Right cardiac atrium (tissue), 5 donors: ENCODE data around the gene MVB12B. TPM values are rescaled to one million over a fixed set of nuclear protein-coding genes. Genes with fewer than 3 reads are reported as not detected.
A peak's percentile ranks its signal among the peaks of the same experiment; 100 is the strongest.

Experiments used
- ATAC-seq, 2 donors: fragments of 200-7000 bp; cut with Tn5 transposase; one replicate each; pipeline versions ENCODE4 v1.8.0 to v1.9.1; 2020; ENCODE audit warnings: moderate library complexity in 2 of 2, mild to moderate bottlenecking in 1 of 2
- DNase-seq, 3 donors: peaks; one replicate each; pipeline ENCODE4 v3.0.0-alpha.2; 2020
- H3K27ac ChIP-seq: one replicate; pipeline ENCODE4 v1.5.1; 2013; ENCODE audit warnings: mild to moderate bottlenecking, low read length, control low read depth, moderate library complexity
- H3K27me3 ChIP-seq: one replicate; pipeline ENCODE4 v1.6.1; 2013; ENCODE audit not compliant: control insufficient read depth, insufficient read depth
- H3K4me1 ChIP-seq: one replicate; pipeline ENCODE4 v1.6.1; 2013; ENCODE audit warnings: low read length; ENCODE audit not compliant: control insufficient read depth, insufficient read depth
- H3K4me3 ChIP-seq: one replicate; pipeline ENCODE4 v1.5.1; 2013; ENCODE audit warnings: low read length, control low read depth
- H3K9me3 ChIP-seq: one replicate; pipeline ENCODE4 v1.6.1; 2013; ENCODE audit warnings: low read length; ENCODE audit not compliant: control insufficient read depth
- WGBS: extraction: QIAGEN DNeasy Blood & Tissue Kit; methylation state at CpG from one replicate; pipeline ENCODE4 v1.1.7; 2013; 5-methylcytosine and 5-hydroxymethylcytosine counted together
- intact Hi-C, 4 donors: fragments of 100-400 bp; cut with DNase I; formaldehyde crosslinking; loops; one replicate each; pipeline versions ENCODE4 v1.11.0 to v1.14.0; 2022 to 2023
- polyA plus RNA-seq: library from polyadenylated mRNA; stranded (reverse); fragments of 200-250 nt; gene quantifications from one replicate; pipeline ENCODE4 v1.2.3, GENCODE V29; 2013
- total RNA-seq, 4 donors: library from RNA; stranded (reverse); fragmentation: NEBNext Ultra II Directional; extraction: Animal tissue kit (Norgen Biotek cat#: 25700); gene quantifications; one replicate each; pipeline ENCODE4 v1.2.1, GENCODE V29; 2021
- donor health status: healthy with polysubstance abuse.
- donor health status: DM: no; HTN: yes; CAD: no.
- donor health status: DM: no; HTN: no; CAD: no.
- donor health status: DM: no; HTN: yes; CAD: no; lungs with severe emphysema.
- donor health status: DM: yes; HTN: yes; CAD: no.

The MVB12B gene
- total and polyA plus RNA-seq, 5 donors, result 5.8 to 12.8 (median 12.0) TPM

DNA sequence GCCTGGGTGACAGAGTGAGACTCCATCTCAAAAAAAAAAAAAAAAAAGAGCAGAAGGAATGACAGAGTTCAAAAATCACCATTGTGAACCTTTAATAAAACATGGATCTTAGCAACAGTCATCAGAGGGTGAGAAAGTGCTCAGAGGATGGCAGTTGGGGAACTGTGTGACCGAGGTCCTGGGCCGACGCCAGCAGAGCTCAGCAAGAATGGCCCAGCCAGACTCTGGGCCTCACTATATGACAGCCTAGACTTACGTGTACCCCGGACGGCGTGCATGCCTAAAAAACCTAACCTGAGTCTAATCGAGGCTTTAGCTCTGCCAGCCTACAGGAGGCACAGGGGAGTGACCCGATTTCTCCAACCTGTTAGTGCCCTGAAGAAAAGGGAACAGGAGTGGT lies 64.3 kb downstream of the MVB12B start:
- DNase-seq (peak in 2 of 3 donors; percentile 71 to 78), ATAC-seq (no peak)
- Histone ChIP-seq H3K27ac (no peak overlapping the region), H3K4me1 (peaks cover 7% of the 10 kb centered on the region), H3K27me3 (no peaks in the 10 kb centered on the region), H3K9me3 (no peaks in the 10 kb centered on the region), H3K4me3 (no peak overlapping the region)
- intact Hi-C loops, result loop anchor here in 1 of 4 donors (5.0 kb wide), 1 partner anchor 74 kb away; no protein-coding TSS in a partner anchor
- WGBS, result 78% methylated on average over 9 of the region's 9 CpGs

DNA sequence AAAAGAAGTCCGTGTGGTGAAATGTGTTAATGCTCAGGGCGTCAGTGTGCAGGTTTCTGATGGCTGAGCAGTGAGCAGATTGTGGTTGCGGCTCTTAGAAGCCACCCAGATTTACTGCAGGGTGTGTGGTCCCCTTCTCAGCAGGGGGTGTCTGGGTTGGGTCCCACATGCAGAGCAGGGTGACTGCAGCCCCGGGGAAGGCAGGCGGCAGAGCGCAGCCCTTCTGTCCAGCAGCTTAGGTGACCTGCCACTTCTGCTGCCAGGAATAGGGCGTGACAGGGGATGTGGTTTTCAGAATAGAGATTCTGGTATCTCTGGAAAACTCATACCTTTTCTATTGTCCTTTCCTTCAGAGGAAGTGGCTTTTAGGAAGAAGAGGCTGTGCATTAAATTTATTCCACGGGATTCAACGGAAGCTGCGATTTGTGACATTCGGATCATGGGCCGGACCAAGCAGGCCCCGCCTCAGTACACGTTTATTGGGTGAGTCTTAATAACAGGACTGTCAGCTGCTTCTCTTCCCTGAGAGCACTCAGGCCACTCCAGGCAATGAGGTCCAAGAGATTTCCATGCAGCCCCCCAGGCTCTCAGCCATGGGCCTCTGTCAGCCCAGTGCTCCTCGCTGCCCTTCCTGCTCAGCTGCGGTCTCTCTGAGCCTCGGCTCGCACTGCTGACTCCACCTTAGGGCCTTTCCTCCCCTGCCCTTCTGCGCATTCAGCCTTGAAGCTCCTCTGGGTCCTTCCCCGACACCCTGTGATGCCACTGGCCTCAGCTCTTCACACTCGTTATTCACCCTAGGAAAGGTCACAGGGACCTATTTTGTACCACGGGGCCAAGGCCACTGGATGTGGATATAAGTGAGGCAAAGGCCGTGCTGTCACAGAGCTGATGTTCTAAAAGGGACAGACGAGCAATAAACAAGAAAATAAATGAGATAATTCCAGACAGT lies 65.4 kb downstream of the MVB12B start:
- 81% methylated on average over 24 of the region's 24 CpGs for WGBS
- Histone ChIP-seq H3K9me3 (no peaks in the 10 kb centered on the region), H3K4me3 (no peak overlapping the region), H3K27me3 (no peaks in the 10 kb centered on the region), H3K4me1 (peaks cover 7% of the 10 kb centered on the region), H3K27ac (peak overlapping the region; percentile 6)
- DNase-seq (no peak), ATAC-seq (no peak)
- intact Hi-C loops, result loop anchor here in 1 of 4 donors (5.0 kb wide), 1 partner anchor 75 kb away; no protein-coding TSS in a partner anchor

DNA sequence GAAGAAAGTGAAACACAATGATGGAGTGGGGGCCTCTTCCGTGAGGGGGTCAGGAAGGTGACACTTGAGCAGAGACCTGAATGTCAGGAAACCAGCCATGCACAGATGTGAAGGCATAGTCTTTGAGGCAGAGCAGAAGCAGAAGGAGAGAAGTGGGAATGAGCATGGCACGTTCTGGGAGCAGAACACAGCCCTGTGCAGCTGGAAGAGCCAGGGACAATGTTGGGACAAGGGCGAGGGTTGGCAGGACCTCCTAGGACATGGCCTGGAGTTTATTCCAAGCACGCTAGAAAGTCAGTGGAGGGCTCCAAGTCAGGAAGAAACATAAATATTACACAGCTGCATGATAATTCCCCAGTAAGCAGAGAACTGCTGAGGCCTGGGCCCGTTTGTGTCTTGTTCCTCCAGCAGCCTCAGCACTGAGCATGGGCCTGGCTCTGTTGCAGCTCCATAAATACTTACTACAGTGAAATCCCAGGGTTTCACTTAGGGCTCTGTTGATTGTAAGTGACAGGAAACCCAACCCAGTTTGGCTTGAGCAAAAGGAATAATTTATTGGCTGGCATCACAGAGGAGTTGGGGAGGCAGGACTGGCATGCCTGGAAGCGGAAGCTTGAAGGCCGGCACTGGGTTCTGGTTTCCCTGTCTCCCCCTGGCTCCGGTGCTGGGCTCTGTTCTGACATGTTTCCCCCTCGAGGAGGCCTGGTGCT lies 66.2 kb downstream of the MVB12B start:
- WGBS, result 62% methylated on average over 9 of the region's 9 CpGs
- H3K4me3 ChIP-seq, result no peak overlapping the region
- intact Hi-C loops, result loop anchor here in 1 of 4 donors (5.0 kb wide), 1 partner anchor 76 kb away; no protein-coding TSS in a partner anchor
- H3K27me3 ChIP-seq, result no peaks in the 10 kb centered on the region
- peak overlapping the region; percentile 6 for H3K27ac ChIP-seq
- H3K9me3 ChIP-seq, result no peaks in the 10 kb centered on the region
- peak; percentile 72 to 81 for ATAC-seq
- peaks cover 7% of the 10 kb centered on the region for H3K4me1 ChIP-seq
- DNase-seq, result peak in 2 of 3 donors; percentile 72 to 73

DNA sequence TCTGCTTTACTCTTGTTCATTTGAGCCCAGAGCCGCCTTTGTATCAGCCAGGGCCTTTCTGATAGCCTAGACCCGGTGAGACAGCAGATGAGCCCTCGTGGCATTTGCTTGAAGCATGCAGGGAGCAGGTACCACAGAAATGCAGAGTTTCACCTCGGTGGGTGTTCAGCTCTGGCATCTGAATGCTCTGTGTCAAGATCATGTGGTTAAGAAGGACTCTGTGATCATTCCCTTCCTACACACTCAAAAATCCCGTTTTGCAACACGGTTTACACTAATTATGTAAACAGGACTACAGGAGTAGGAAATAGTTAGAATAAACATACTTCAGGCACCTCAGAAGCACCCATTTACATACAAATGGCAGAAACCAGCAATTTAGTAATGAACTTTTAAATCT lies 67.2 kb downstream of the MVB12B start:
- intact Hi-C loops, result loop anchor here in 1 of 4 donors (5.0 kb wide), 1 partner anchor 77 kb away; no protein-coding TSS in a partner anchor
- no peaks in the 10 kb centered on the region for H3K9me3 ChIP-seq
- peaks cover 7% of the 10 kb centered on the region for H3K4me1 ChIP-seq

DNA sequence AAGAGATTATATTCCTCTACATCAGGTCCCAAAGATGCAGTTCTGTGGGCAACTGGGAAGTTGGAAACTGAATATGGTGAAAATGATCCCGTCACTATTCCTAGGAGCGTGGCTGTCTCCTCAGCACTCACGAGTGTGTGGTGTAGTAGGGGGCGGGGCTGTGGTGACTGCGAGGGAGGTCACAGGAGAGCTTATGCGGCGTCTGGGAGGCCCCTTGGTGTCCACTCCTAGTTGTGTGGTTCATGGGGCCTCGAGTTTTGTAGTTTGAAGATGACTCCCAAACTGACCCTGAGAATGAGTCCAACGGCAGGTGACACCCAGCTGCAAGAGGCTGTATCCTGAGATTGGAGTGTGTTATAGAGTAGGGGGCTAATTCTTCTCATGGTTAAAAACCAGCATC lies 68.2 kb downstream of the MVB12B start:
- 83% methylated on average over 9 of the region's 9 CpGs for WGBS
- intact Hi-C loops, result loop anchor here in 2 of 4 donors (5.0 kb wide), 2 partner anchors 78 to 93 kb away; no protein-coding TSS in a partner anchor
- Histone ChIP-seq H3K27ac (no peak overlapping the region), H3K27me3 (no peaks in the 10 kb centered on the region), H3K4me3 (no peak overlapping the region), H3K4me1 (peaks cover 7% of the 10 kb centered on the region), H3K9me3 (no peaks in the 10 kb centered on the region)
- ATAC-seq, result no peak
- no peak for DNase-seq

More for the DNA sequence above, 67.2 kb downstream of the MVB12B start:
- Histone ChIP-seq H3K27ac (no peak overlapping the region), H3K27me3 (no peaks in the 10 kb centered on the region), H3K4me3 (no peak overlapping the region)
- WGBS, result 84% methylated on average over 6 of the region's 6 CpGs
- no peak for DNase-seq
- ATAC-seq, result no peak

DNA sequence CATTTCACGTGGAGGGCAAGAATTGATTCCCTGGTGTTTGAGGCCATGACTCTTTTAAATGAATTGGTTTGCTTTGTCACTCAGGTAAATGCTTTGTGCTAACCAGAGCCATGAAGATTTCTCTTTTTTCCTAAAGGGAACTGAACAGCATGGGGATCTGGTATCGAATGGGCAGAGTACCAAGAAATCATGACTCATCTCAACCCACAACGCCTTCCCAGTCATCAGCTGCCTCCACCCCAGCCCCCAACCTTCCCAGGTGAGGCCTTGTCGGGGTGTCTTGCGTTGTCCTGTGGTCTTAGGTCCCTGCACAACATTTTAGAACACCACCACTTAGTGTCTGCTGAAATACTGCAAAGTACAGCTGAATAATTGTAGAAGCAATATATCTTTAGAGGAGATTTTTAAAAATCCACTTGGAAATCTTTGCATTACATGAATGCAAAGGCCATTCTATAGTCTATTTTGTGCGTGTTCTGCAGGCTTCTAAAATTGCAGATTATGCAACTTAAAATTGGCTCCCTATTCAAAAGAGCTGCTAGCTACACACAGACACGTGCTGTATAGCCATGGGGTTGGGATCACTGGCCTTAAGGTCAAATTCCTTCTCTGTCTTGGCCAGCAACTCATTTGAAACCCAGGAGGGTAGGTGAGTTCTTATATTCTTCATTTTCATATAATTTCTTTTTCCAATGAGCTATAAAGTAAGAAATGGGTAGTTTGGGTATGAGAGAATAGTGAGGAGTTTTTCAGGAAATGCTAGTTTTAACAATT lies 69.0 kb downstream of the MVB12B start:
- ATAC-seq (no peak), DNase-seq (no peak)
- no peak overlapping the region for H3K27ac ChIP-seq
- H3K27me3 ChIP-seq, result no peaks in the 10 kb centered on the region
- no peak overlapping the region for H3K4me3 ChIP-seq
- peaks cover 7% of the 10 kb centered on the region for H3K4me1 ChIP-seq
- 55% methylated on average over 7 of the region's 7 CpGs for WGBS
- no peaks in the 10 kb centered on the region for H3K9me3 ChIP-seq
- intact Hi-C loops, result loop anchor here in 1 of 4 donors (5.0 kb wide), 1 partner anchor 93 kb away; no protein-coding TSS in a partner anchor

DNA sequence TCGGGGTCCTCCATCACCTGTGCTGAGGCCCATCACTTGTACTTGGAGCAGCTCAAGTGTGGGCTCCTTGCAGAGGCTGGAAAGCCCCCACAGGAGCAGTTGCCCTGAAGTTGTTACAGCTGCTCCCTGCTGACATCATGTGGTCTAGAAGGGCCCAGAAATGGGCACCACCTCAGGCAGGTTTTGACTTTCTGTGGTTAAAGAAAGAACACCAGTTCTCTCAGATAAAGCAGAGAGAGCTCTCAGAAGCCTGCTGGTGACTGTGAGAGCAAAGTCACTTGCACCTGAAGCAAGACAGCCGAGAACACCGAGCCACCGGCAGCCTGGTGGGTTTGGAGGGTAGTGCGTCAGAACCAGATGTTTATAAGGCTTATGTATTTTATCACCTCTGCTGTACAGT lies 70.4 kb downstream of the MVB12B start:
- H3K27me3 ChIP-seq, result no peaks in the 10 kb centered on the region
- H3K9me3 ChIP-seq, result no peaks in the 10 kb centered on the region
- intact Hi-C loops, result loop anchor here in 1 of 4 donors (5.0 kb wide), 1 partner anchor 95 kb away; no protein-coding TSS in a partner anchor
- ATAC-seq (no peak), DNase-seq (no peak)
- peaks cover 7% of the 10 kb centered on the region for H3K4me1 ChIP-seq
- 98% methylated on average over 5 of the region's 5 CpGs for WGBS
- no peak overlapping the region for H3K4me3 ChIP-seq
- no peak overlapping the region for H3K27ac ChIP-seq

DNA sequence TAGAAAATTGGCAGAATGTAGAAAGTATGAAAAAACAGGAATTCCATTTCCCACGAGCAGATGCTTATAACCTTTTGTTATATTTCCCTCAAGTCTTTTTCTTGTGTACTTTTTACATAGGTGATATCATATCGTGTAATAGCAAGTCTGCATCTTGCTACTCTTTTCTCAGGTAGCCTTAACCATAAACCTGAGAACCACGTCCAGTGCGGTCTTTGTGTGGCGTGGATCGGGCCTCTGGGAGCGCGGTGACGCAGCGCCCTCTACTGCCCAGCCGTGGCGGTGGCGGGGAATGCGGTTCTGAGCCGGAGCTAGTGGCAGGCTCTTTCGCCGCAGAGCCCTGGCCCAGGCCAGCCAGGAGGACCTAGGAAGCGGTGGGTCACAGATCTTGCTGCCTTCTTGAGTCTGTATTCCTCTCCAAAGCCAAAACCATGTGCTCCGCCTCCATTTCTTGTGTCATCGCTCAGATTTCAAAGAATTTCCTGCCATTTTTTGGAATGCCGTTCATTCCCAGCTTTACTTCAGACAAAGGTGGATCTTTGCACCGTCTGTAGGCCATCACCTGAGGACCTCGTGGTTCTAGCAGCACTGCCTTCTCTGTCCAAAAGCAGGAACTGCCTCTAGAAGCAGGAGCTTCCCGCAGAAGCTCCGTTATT lies 71.9 kb downstream of the MVB12B start:
- Histone ChIP-seq H3K9me3 (no peaks in the 10 kb centered on the region), H3K4me1 (no peaks in the 10 kb centered on the region), H3K27me3 (no peaks in the 10 kb centered on the region), H3K4me3 (no peak overlapping the region), H3K27ac (no peak overlapping the region)
- WGBS, result 21% methylated on average over 25 of the region's 25 CpGs
- intact Hi-C loops, result loop anchor here in 3 of 4 donors (2.0 to 5.0 kb wide), 3 partner anchors 94 to 96 kb away; no protein-coding TSS in a partner anchor
- ATAC-seq, result peak; percentile 89 to 91
- DNase-seq, result peak; percentile 74 to 93 (median 91)

DNA sequence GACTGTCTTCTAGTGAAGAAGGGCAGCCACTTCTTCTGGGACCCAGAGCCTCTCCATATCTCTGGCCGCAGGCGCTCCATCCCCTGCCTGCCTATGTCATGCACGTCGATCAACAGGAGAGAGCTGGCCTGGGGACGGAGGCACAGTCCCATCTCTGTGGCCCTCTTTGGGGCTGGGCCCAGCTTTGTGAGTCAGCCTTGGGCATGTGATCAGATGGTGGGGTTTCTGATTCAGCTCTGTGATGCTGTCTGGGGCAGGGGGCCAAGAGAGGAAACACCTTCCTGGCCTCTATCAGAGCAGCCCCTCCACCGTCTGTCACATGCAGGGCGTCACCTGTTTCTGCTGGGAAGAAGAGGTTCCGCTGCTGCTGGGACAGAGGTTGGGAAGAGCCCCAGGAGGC lies 72.6 kb downstream of the MVB12B start:
- WGBS, result 90% methylated on average over 8 of the region's 8 CpGs
- no peak overlapping the region for H3K27ac ChIP-seq
- DNase-seq (no peak), ATAC-seq (no peak)
- H3K27me3 ChIP-seq, result no peaks in the 10 kb centered on the region
- no peaks in the 10 kb centered on the region for H3K4me1 ChIP-seq
- H3K4me3 ChIP-seq, result no peak overlapping the region
- no peaks in the 10 kb centered on the region for H3K9me3 ChIP-seq
- intact Hi-C loops, result loop anchor here in 3 of 4 donors (2.0 to 5.0 kb wide), 3 partner anchors 94 to 97 kb away; no protein-coding TSS in a partner anchor

DNA sequence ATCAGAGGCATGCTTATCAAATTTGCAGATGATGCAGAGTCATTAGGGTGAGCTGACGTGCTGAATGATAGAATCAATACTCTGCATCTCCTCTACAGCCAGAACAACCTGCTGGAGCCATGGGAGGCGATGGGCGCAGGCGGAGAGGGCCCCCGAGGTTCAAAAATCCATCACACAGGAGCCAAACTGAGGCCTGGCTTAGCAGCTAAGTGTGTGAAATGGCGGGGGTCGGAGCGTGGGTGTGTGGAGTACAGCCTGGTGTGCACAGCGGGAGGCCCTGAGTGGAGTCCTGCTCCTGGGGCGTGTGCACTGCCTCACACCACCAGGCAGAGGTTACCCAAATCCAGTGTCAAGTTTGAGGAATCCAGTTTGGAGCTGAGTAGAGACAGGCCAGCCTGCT lies 73.2 kb downstream of the MVB12B start:
- H3K9me3 ChIP-seq, result no peaks in the 10 kb centered on the region
- intact Hi-C loops, result loop anchor here in 3 of 4 donors (2.0 to 5.0 kb wide), 3 partner anchors 95 to 97 kb away; no protein-coding TSS in a partner anchor
- H3K4me3 ChIP-seq, result no peak overlapping the region
- H3K4me1 ChIP-seq, result no peaks in the 10 kb centered on the region
- ATAC-seq (no peak), DNase-seq (no peak)
- H3K27ac ChIP-seq, result no peak overlapping the region
- 95% methylated on average over 10 of the region's 10 CpGs for WGBS
- H3K27me3 ChIP-seq, result no peaks in the 10 kb centered on the region
